NCI-H446 treated with DMSO at 0.1 percent for 48 hours (cell line): ENCODE measurements around the gene LMOD3.

Experiments
- DNase-seq: peaks from one replicate; lab custom pipeline; 2025; lab: John Stamatoyannopoulos, UW

LMOD3 gene

GRCh38 chr3:69121950-69122349, 445 bp downstream of the LMOD3 start:
- no peak for DNase-seq

- DNase-seq: no peak
Measured at GRCh38 chr3:69121513-69121912, 882 bp downstream of the LMOD3 start.

GRCh38 chr3:69120879-69121464, 1.4 kb downstream of the LMOD3 start:
- no peak for DNase-seq

GRCh38 chr3:69119681-69120080, 2.7 kb downstream of the LMOD3 start:
- DNase-seq: no peak

- DNase-seq: no peak
Measured at GRCh38 chr3:69119138-69119537, 3.3 kb downstream of the LMOD3 start.

GRCh38 chr3:69118555-69118954, 3.8 kb downstream of the LMOD3 start:
- DNase-seq: no peak

GRCh38 chr3:69116897-69117296, 5.5 kb downstream of the LMOD3 start:
- no peak for DNase-seq

- DNase-seq: no peak
Measured at GRCh38 chr3:69116162-69116561, 6.2 kb downstream of the LMOD3 start.

- no peak for DNase-seq
Measured at GRCh38 chr3:69115731-69116130, 6.7 kb downstream of the LMOD3 start.

GRCh38 chr3:69113536-69113935, 8.9 kb downstream of the LMOD3 start:
- no peak for DNase-seq

- no peak for DNase-seq
Measured at GRCh38 chr3:69110941-69111546, 11.4 kb downstream of the LMOD3 start.

GRCh38 chr3:69108811-69109210, 13.6 kb downstream of the LMOD3 start:
- DNase-seq: no peak

- no peak for DNase-seq
Measured at GRCh38 chr3:69107841-69108240, 14.6 kb downstream of the LMOD3 start.

- DNase-seq: no peak
Measured at GRCh38 chr3:69105320-69105719, 17.1 kb downstream of the LMOD3 start.

- no peak for DNase-seq
Measured at GRCh38 chr3:69104586-69104985, 17.8 kb downstream of the LMOD3 start.

GRCh38 chr3:69103123-69103522, 19.3 kb downstream of the LMOD3 start:
- DNase-seq: no peak

- DNase-seq: no peak
Measured at GRCh38 chr3:69102384-69102783, 20.0 kb downstream of the LMOD3 start.

- no peak for DNase-seq
Measured at GRCh38 chr3:69099576-69099975, 22.8 kb downstream of the LMOD3 start.

GRCh38 chr3:69097407-69098086, 24.8 kb downstream of the LMOD3 start:
- DNase-seq: no peak

GRCh38 chr3:69096299-69096698, 26.1 kb downstream of the LMOD3 start:
- no peak for DNase-seq

- DNase-seq: no peak
Measured at GRCh38 chr3:69095636-69096035, 26.8 kb downstream of the LMOD3 start.

- no peak for DNase-seq
Measured at GRCh38 chr3:69094467-69095205, 27.8 kb downstream of the LMOD3 start.

GRCh38 chr3:69092030-69092516, 30.3 kb downstream of the LMOD3 start:
- DNase-seq: no peak
